HG02642 (cell line): ENCODE results near the gene TXNDC9.
A peak's percentile ranks its signal among the peaks of the same experiment; 100 is the strongest.
"Not testable (repeated sequence)": the region's sequence is repeated elsewhere in the genome, so short reads cannot be mapped to it uniquely, and the experiment has no call there.

ENCODE experiments used
- ATAC-seq: cut with Tn5 transposase; IDR thresholded peaks from one replicate; pipeline ENCODE4 v1.9.1; 2021; ENCODE audit warnings: mild to moderate bottlenecking; ENCODE audit not compliant: unreplicated experiment, poor library complexity

TXNDC9 gene

GRCh38 chr2:99337113-99338028 lies 1.2 kb upstream of the TXNDC9 start, which contains the start of gene EIF5B:
Gene EIF5B (plus strand): TSS chr2:99337389. CDS start chr2:99337555, 166 bp downstream.
- ATAC-seq: peak; percentile 66

- peak; percentile 5 for ATAC-seq
Measured at GRCh38 chr2:99336804-99337112, 625 bp upstream of the TXNDC9 start.

GRCh38 chr2:99325384-99325783 lies 10.7 kb downstream of the TXNDC9 start:
- ATAC-seq: no peak

DNA sequence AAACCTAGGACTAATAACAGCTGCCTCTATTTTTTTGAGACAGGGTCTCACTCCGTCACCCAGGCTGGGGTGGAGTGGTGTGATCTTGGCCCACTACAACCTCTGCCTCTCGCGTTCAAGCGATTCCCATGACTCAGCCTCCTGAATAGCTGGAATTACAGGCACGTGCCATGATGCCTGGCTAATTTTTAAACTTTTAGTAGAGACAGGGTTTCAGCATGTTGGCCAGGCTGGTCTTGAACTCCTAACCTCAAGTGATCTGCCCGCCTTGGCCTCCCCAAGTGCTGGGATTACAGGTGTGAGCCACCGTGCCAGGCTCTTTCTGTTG lies 18.3 kb downstream of the TXNDC9 start:
- not testable (repeated sequence) for ATAC-seq

GRCh38 chr2:99317161-99317872 lies 18.8 kb downstream of the TXNDC9 start:
- no peak for ATAC-seq

GRCh38 chr2:99301097-99301496 lies 35.0 kb downstream of the TXNDC9 start, which contains the start of gene LYG1:
Gene LYG1 (minus strand): TSS chr2:99301197. CDS start chr2:99295670, 5,527 bp downstream.
- ATAC-seq: not testable (repeated sequence)

- ATAC-seq: no peak
Measured at GRCh38 chr2:99299580-99299979, 36.6 kb downstream of the TXNDC9 start.

DNA sequence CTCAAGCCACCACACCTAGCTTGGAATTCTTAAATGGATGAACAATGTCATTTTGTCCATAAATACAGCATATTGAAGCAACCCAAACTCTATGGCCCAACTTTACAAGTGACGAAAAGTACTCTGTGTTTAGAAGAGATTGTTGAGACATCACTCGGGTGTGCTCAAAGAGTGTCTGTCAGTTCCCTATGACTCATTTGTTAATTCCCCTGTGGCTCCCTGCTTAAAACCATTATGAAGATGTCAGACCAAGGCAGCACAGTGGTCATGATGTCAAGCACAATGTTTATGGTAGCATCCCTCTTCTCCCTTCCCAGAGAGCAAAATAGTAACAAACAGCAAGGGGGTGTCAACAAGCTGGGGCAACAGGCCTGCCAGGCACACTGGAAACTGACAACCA lies 38.1 kb downstream of the TXNDC9 start:
- ATAC-seq: no peak

GRCh38 chr2:99285526-99285925 lies 50.6 kb downstream of the TXNDC9 start:
- ATAC-seq: no peak

DNA sequence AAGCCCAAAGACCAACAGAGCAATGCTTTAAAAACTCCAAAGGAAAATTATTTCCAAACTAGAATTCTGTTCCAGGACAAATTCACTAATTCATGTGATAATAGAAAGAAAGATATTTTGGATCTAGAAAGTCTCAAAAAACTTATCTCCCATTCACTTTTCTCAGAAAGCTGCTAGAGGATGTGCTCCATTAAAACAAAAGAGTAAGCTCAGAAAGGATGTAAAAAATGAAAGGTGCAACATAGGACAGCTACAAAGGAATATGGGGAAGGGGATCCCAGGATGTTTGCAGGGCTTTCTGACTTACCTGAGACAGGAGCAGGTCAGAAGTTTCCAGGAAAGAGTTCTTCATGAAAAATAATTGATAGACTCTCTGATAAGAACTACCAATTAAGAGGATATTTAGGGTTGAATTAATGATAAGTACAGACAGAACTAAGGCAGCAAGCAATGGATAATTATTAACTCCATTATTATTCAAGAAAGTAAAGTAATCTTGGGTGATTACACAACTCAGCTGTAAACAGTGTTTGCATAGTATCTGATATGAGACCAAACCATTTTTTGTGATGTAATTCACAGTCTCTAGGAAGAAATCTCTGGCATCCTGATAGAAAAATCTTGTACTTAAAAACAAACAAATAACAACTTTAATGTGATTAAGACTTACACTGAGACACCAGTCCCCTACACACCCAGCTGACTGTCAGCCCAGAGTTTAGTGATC lies 56.0 kb downstream of the TXNDC9 start:
- no peak for ATAC-seq

GRCh38 chr2:99278793-99279291 lies 57.3 kb downstream of the TXNDC9 start:
- ATAC-seq: no peak

- not testable (repeated sequence) for ATAC-seq
Measured at GRCh38 chr2:99278195-99278765, 57.9 kb downstream of the TXNDC9 start.

GRCh38 chr2:99275882-99276281 lies 60.3 kb downstream of the TXNDC9 start:
- ATAC-seq: no peak
